Glutamatergic neuron (in vitro differentiated cells): Measurements from ENCODE around the gene WDR37. TPM values are rescaled to one million over a fixed set of nuclear protein-coding genes. Genes with fewer than 3 reads are reported as not detected.

Experiments
- DNase-seq: peaks from one replicate; pipeline ENCODE4 v3.0.0; 2022
- H3K27ac Mint-ChIP-seq: one replicate; pipeline ENCODE4 v1.8.0; 2020; ENCODE audit warnings: mild to moderate bottlenecking, mixed read lengths, inconsistent platforms; ENCODE audit not compliant: unreplicated experiment
- H3K27me3 Mint-ChIP-seq: one replicate; pipeline ENCODE4 v1.8.0; 2020; ENCODE audit warnings: mild to moderate bottlenecking, moderate library complexity, mixed read lengths, inconsistent platforms; ENCODE audit not compliant: unreplicated experiment
- H3K36me3 Mint-ChIP-seq: one replicate; pipeline ENCODE4 v1.8.0; 2020; ENCODE audit warnings: mild to moderate bottlenecking, mixed read lengths, inconsistent platforms; ENCODE audit not compliant: unreplicated experiment
- H3K4me1 Mint-ChIP-seq: one replicate; pipeline ENCODE4 v1.8.0; 2020; ENCODE audit warnings: mild to moderate bottlenecking, low read depth, mixed read lengths, inconsistent platforms; ENCODE audit not compliant: unreplicated experiment
- H3K4me3 Mint-ChIP-seq: one replicate; pipeline ENCODE4 v1.8.0; 2020; ENCODE audit warnings: mild to moderate bottlenecking, mixed read lengths, inconsistent platforms; ENCODE audit not compliant: unreplicated experiment
- H3K9me3 Mint-ChIP-seq: one replicate; pipeline ENCODE4 v1.8.0; 2020; ENCODE audit warnings: mild to moderate bottlenecking, moderate library complexity, mixed read lengths, inconsistent platforms; ENCODE audit not compliant: unreplicated experiment
- CTCF ChIP-seq: fragments of 200-600 bp; sonication (generic); IDR thresholded peaks from one replicate; pipeline ENCODE4 v1.5.0; 2021; ENCODE audit not compliant: partially characterized antibody, unreplicated experiment
- total RNA-seq: library from RNA; stranded (reverse); fragmentation: NEBNext Ultra II Directional; extraction: Animal tissue kit (Norgen Biotek cat#: 25700); gene quantifications from one replicate; pipeline ENCODE4 v1.2.1, GENCODE V29; 2021; ENCODE audit not compliant: unreplicated experiment

Gene WDR37
- total RNA-seq, 1 donor from 2014 or later, result 27.8 TPM

GRCh38 chr10:1153251-1153763 lies 97.1 kb downstream of the WDR37 start:
- no peak for DNase-seq
- peaks cover 1% of the 10 kb centered on the region for H3K9me3 Mint-ChIP-seq
- H3K27me3 Mint-ChIP-seq, result peaks cover 3% of the 10 kb centered on the region
- H3K4me3 Mint-ChIP-seq, result no peak overlapping the region
- peaks cover 5% of the 10 kb centered on the region for H3K4me1 Mint-ChIP-seq
- no peak for TF ChIP-seq CTCF
- no peak overlapping the region for H3K27ac Mint-ChIP-seq
- H3K36me3 Mint-ChIP-seq, result peaks cover 8% of the 10 kb centered on the region

GRCh38 chr10:1153805-1154351 lies 97.7 kb downstream of the WDR37 start:
- H3K4me3 Mint-ChIP-seq, result no peak overlapping the region
- H3K4me1 Mint-ChIP-seq, result peaks cover 5% of the 10 kb centered on the region
- no peak for TF ChIP-seq CTCF

GRCh38 chr10:1154531-1155295 lies 98.5 kb downstream of the WDR37 start:
- TF ChIP-seq CTCF, result no peak
- no peak overlapping the region for H3K27ac Mint-ChIP-seq
- no peak overlapping the region for H3K4me3 Mint-ChIP-seq
- H3K9me3 Mint-ChIP-seq, result peaks cover 4% of the 10 kb centered on the region
- peaks cover 8% of the 10 kb centered on the region for H3K36me3 Mint-ChIP-seq
- no peak for DNase-seq
- H3K27me3 Mint-ChIP-seq, result peaks cover 3% of the 10 kb centered on the region
- peaks cover 5% of the 10 kb centered on the region for H3K4me1 Mint-ChIP-seq

More at GRCh38 chr10:1153805-1154351, 97.7 kb downstream of the WDR37 start:
- Mint-ChIP-seq H3K27me3 (peaks cover 3% of the 10 kb centered on the region), H3K36me3 (peaks cover 8% of the 10 kb centered on the region), H3K9me3 (peaks cover 3% of the 10 kb centered on the region), H3K27ac (no peak overlapping the region)
- no peak for DNase-seq

- Mint-ChIP-seq H3K4me1 (peaks cover 5% of the 10 kb centered on the region), H3K4me3 (no peak overlapping the region), H3K36me3 (peaks cover 5% of the 10 kb centered on the region), H3K27ac (no peak overlapping the region), H3K9me3 (peaks cover 4% of the 10 kb centered on the region), H3K27me3 (peaks cover 3% of the 10 kb centered on the region)
- DNase-seq, result no peak
- no peak for TF ChIP-seq CTCF
These were observed 99.8 kb downstream of the WDR37 start for GRCh38 chr10:1155791-1156615.

DNA sequence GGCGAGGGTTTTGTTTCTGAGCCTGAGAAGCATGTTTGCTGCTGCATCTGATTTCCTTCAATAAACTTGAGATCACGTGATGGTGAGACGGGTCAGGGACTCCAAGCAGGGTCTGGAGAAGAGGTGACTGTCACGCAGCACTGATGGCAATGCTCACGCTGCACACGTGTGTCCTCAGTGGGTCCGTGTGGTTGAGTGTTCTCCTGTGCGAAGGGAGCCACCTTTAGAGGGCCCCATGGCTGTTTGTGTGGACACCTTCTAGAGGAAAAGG lies 100.4 kb downstream of the WDR37 start:
- peaks cover 3% of the 10 kb centered on the region for H3K27me3 Mint-ChIP-seq
- peaks cover 4% of the 10 kb centered on the region for H3K9me3 Mint-ChIP-seq
- peaks cover 2% of the 10 kb centered on the region for H3K36me3 Mint-ChIP-seq
- DNase-seq, result no peak
- no peak overlapping the region for H3K27ac Mint-ChIP-seq
- no peak overlapping the region for H3K4me3 Mint-ChIP-seq
- no peak for TF ChIP-seq CTCF
- H3K4me1 Mint-ChIP-seq, result peaks cover 5% of the 10 kb centered on the region
